NCI-H82 (cell line): Measurements from ENCODE around the gene MAPKBP1.
"Not testable (repeated sequence)": the region's sequence is repeated elsewhere in the genome, so short reads cannot be mapped to it uniquely, and the experiment has no call there.

ENCODE experiments used
- DNase-seq: peaks from one replicate; lab custom pipeline; 2025; lab: John Stamatoyannopoulos, UW

The MAPKBP1 gene

GRCh38 chr15:41774062-41774881 is at the start of gene MAPKBP1:
Gene MAPKBP1, plus strand, starts transcription at chr15:41774484. Its CDS starts 792 bp downstream, at chr15:41775276.
- DNase-seq: peak; percentile 99

- DNase-seq: no peak
Measured at GRCh38 chr15:41727143-41727542, 47.1 kb upstream of the MAPKBP1 start.

- not testable (repeated sequence) for DNase-seq
Measured at GRCh38 chr15:41728061-41728460, 46.2 kb upstream of the MAPKBP1 start.

- no peak for DNase-seq
Measured at GRCh38 chr15:41730543-41730942, 43.7 kb upstream of the MAPKBP1 start.

- DNase-seq: no peak
Measured at GRCh38 chr15:41732483-41732882, 41.8 kb upstream of the MAPKBP1 start.

- no peak for DNase-seq
Measured at GRCh38 chr15:41734079-41734478, 40.2 kb upstream of the MAPKBP1 start.

- no peak for DNase-seq
Measured at GRCh38 chr15:41735046-41735445, 39.2 kb upstream of the MAPKBP1 start.

GRCh38 chr15:41735492-41735891 is 38.8 kb upstream of the MAPKBP1 start:
- DNase-seq: not testable (repeated sequence)

- no peak for DNase-seq
Measured at GRCh38 chr15:41746802-41747201, 27.5 kb upstream of the MAPKBP1 start.

GRCh38 chr15:41756198-41756597 is 18.1 kb upstream of the MAPKBP1 start:
- no peak for DNase-seq

GRCh38 chr15:41772720-41773331 is 1.5 kb upstream of the MAPKBP1 start:
- peak; percentile 90 for DNase-seq

GRCh38 chr15:41773332-41773728 is 954 bp upstream of the MAPKBP1 start:
- DNase-seq: peak; percentile 51

- no peak for DNase-seq
Measured at GRCh38 chr15:41773729-41774061, 589 bp upstream of the MAPKBP1 start.

- DNase-seq: no peak
Measured at GRCh38 chr15:41774882-41775417, 666 bp downstream of the MAPKBP1 start.

GRCh38 chr15:41775651-41776050 is 1.4 kb downstream of the MAPKBP1 start:
- DNase-seq: no peak

- no peak for DNase-seq
Measured at GRCh38 chr15:41777421-41777973, 3.2 kb downstream of the MAPKBP1 start.

GRCh38 chr15:41778521-41778920 is 4.2 kb downstream of the MAPKBP1 start:
- no peak for DNase-seq

GRCh38 chr15:41779662-41780157 is 5.4 kb downstream of the MAPKBP1 start:
- no peak for DNase-seq

- DNase-seq: no peak
Measured at GRCh38 chr15:41780266-41780665, 6.0 kb downstream of the MAPKBP1 start.

- no peak for DNase-seq
Measured at GRCh38 chr15:41780727-41781126, 6.4 kb downstream of the MAPKBP1 start.

- DNase-seq: no peak
Measured at GRCh38 chr15:41782371-41783282, 8.3 kb downstream of the MAPKBP1 start.

GRCh38 chr15:41783296-41783695 is 9.0 kb downstream of the MAPKBP1 start:
- DNase-seq: no peak
